Testis (tissue), 2 donors: ENCODE data around the gene PNPLA6.

ENCODE experiments used
- CTCF ChIP-seq, 3 experiments: fragments of 450-650 bp in 2 of 3; fragments of 200-600 bp in 1 of 3; sonication (generic) in 1 of 3; IDR thresholded peaks; one replicate each; pipeline ENCODE4 v1.5.1; 2016 to 2019; ENCODE audit warnings: antibody characterized with exemption in 3 of 3, mild to moderate bottlenecking in 2 of 3, moderate library complexity in 1 of 3
- POLR2A ChIP-seq: fragments of 450-650 bp; IDR thresholded peaks from one replicate; pipeline ENCODE4 v1.6.1; 2017; ENCODE audit warnings: antibody characterized with exemption, mild to moderate bottlenecking, moderate library complexity

GRCh38 chr19:7505288-7505681 lies 30.2 kb upstream of the PNPLA6 start:
- TF ChIP-seq CTCF (IDR thresholded peaks at IDR 0.05) (no peak), POLR2A (no peak)
